Measurements from ENCODE around the gene CCDC88A. TPM values are rescaled to one million over a fixed set of nuclear protein-coding genes. Genes with fewer than 3 reads are reported as not detected.

CCDC88A gene
- total and polyA plus RNA-seq, 2 donors (not counting 3 experiments of a cell fraction or from before 2014, with no cell fraction given): 21.1 to 77.4 TPM

DNA sequence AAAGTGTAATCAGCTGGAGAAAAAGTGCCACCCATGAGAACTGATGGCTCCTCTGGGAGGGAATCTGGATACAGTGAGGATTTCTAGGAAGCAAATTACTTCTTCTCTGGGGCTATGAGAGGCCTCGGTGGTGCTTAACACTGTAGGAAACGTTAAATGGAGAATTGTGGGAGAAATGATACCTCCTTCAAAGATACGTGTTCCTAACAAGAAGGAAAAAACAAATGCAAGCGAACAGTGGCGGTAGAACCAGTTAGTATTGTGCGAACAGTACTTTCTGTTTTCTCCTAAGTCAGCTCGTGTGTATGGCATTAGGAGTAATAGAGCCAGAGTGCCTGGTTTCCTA, 150.0 kb downstream of the CCDC88A start:
- Histone ChIP-seq H3K9ac (replicated peaks; ENCODE audit: extremely low read depth, insufficient read depth, low read length) (peak overlapping the region; percentile 63), H3K4me2 (ENCODE audit: insufficient read depth, low read length) (peak overlapping the region; percentile 92), H3K4me3 (replicated peaks in 1 of 3; ENCODE audit: insufficient read depth in 1 of 3, low read depth in 1 of 3, low read length in 3 of 3) (peak overlapping the region; percentile 13 to 78 (median 58)), H3K79me2 (ENCODE audit: control insufficient read depth, insufficient read depth, low read length) (no peaks in the 10 kb centered on the region), H4K20me1 (replicated peaks; ENCODE audit: control insufficient read depth, extremely low read depth, insufficient read depth, low read length) (no peaks in the 10 kb centered on the region), H3K9me1 (replicated peaks; ENCODE audit: control insufficient read depth, extremely low read depth, insufficient read depth, low read length) (no peaks in the 10 kb centered on the region), H3K4me1 (ENCODE audit: control insufficient read depth, extremely low read depth, insufficient read depth, low read length) (peaks cover 10% of the 10 kb centered on the region), H2AFZ (ENCODE audit: low read depth, low read length) (peak overlapping the region; percentile 92), H3K36me3 (ENCODE audit: control insufficient read depth in 2 of 2, extremely low read depth in 1 of 2, insufficient read depth in 2 of 2, low read length in 2 of 2) (no peaks in the 10 kb centered on the region), H3K9me3 (replicated peaks; ENCODE audit: control insufficient read depth, insufficient read depth, low read length) (no peaks in the 10 kb centered on the region), H3K27ac (ENCODE audit: insufficient read depth, low read depth, low read length) (peak overlapping the region; percentile 7), H3K27me3 (ENCODE audit: control insufficient read depth in 2 of 2, insufficient read depth in 2 of 2, low read length in 2 of 2) (no peaks in the 10 kb centered on the region)
- intact Hi-C loops (cut with micrococcal nuclease) (loop anchor here (1.0 to 5.0 kb wide), 4 partner anchors 13 to 243 kb away; partner anchors contain the start of genes CLHC1 and RPS27A), dilution Hi-C loops (cut with MboI; ENCODE audit: extremely low pct_ligation_motif_present, low sequenced_read_pairs) (no loop called here)
- CTCF ChIA-PET: interaction anchor here (1.3 to 1.4 kb wide), 2 partner anchors 16 to 162 kb away, joined by 4 to 6 read pairs; no protein-coding TSS in a partner anchor
- TSS peak; percentile 78 for BruUV-seq (replicated peaks)
- peak; percentile 66 for FAIRE-seq
- DNase-seq (ENCODE audit: low read depth, low spot score): peak; percentile 37
- TF ChIP-seq POLR2A (IDR thresholded peaks at IDR 0.05; ENCODE audit: low read depth, low read length) (no peak), JUN (IDR thresholded peaks at IDR 0.05; ENCODE audit: borderline replicate concordance, insufficient read depth, insufficient read length, low read depth) (no peak), CTCF (IDR thresholded peaks at IDR 0.05; ENCODE audit: extremely low read depth in 1 of 2, insufficient read depth in 1 of 2, low read depth in 1 of 2, low read length in 2 of 2) (no peak), MYC (IDR thresholded peaks at IDR 0.05; ENCODE audit: low read depth, low read length) (no peak), GATA2 (IDR thresholded peaks at IDR 0.05; ENCODE audit: insufficient read depth, insufficient read length, low read depth, low read length) (no peak), EZH2 (IDR thresholded peaks at IDR 0.05; ENCODE audit: borderline replicate concordance, low read depth, low read length, severe bottlenecking) (no peak), POLR2AphosphoS5 (IDR thresholded peaks at IDR 0.05; ENCODE audit: insufficient read depth, low read depth, low read length) (no peak), FOS (IDR thresholded peaks at IDR 0.05; ENCODE audit: borderline replicate concordance, insufficient read depth, low read length) (no peak)
- TF ChIP-seq, protein P1, sequence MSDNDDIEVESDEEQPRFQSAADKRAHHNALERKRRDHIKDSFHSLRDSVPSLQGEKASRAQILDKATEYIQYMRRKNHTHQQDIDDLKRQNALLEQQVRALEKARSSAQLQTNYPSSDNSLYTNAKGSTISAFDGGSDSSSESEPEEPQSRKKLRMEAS (IDR thresholded peaks at IDR 0.05; ENCODE audit: insufficient read depth, insufficient read length): no peak
- POLR2A ChIA-PET: interaction anchor here (0.7 kb wide), 1 partner anchor 132 kb away, joined by 6 read pairs; no protein-coding TSS in a partner anchor

Measured in endothelial cell of umbilical vein (primary cell).